ENCODE results near the gene KCNN4. TPM values are rescaled to one million over a fixed set of nuclear protein-coding genes. Genes with fewer than 3 reads are reported as not detected.
A peak's percentile ranks its signal among the peaks of the same experiment; 100 is the strongest.

The KCNN4 gene
- total RNA-seq, 1 experiment from 2014 or later, result 3.0 TPM

DNA sequence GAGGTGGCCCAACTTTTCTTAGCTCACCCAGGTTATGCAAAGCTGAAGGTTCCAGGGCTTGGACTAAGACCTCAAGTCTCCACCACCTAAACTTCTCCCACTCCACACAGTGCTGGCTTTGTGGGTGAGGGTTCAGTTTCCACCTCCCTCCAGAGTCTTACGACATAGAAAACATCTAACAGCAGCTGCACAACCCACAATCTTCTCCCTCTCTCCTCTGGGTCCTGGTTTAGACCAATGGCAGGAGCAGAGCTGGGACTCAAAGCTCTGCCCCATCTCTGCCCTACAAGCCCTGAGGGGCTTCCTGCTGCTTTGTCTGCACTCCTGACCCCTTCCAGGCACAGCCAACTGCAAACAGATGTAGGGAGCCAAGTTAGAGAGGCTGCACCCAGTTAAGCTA, 48.9 kb downstream of the KCNN4 start:
- POLR2A ChIA-PET, result no interaction called here
- intact Hi-C loops (cut with micrococcal nuclease; ENCODE audit: unreplicated experiment), result no loop called here

DNA sequence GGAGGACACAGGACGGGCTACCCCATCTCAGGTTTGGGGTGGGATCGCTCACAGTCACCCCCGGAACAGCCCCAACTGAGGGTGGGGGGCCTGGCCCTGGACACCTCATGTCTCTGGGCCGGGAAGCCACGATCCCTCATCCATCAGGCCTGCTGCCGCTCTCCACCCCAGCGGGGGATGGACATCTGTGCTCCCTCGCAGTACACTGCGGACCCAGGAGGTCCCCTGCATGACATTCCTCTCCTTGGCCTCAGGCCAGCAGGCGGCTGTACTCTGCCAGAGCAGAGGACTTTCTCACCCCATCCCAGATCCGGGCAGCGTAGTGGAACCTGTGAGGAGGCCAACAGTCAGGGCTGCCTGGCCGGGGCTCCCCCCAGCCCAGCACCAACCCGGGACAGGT, 49.4 kb downstream of the KCNN4 start:
- ChIA-PET POLR2A (no interaction called here), CTCF (no interaction called here)
- no peaks in the 10 kb centered on the region for H3K4me1 Mint-ChIP-seq (ENCODE audit: low read depth, unreplicated experiment)
- Histone ChIP-seq H3K9me3 (no peaks in the 10 kb centered on the region), H3K4me1 (no peaks in the 10 kb centered on the region), H3K36me3 (ENCODE audit: control insufficient read depth, insufficient read depth, low read length) (peaks cover 3% of the 10 kb centered on the region), H3K27me3 (replicated peaks; ENCODE audit: control insufficient read depth, insufficient read depth, low read length) (no peaks in the 10 kb centered on the region), H3K4me3 (ENCODE audit: low read depth, low read length) (no peak overlapping the region)
- H3K36me3 Mint-ChIP-seq (ENCODE audit: insufficient read depth, unreplicated experiment), result peaks cover 48% of the 10 kb centered on the region
- no peaks in the 10 kb centered on the region for H3K9me3 Mint-ChIP-seq (ENCODE audit: unreplicated experiment)
- no peak for DNase-seq
- BruUV-seq (replicated peaks), result TSS peak; percentile 25
- intact Hi-C loops (cut with micrococcal nuclease; ENCODE audit: unreplicated experiment), result no loop called here
- no peak overlapping the region for H3K4me3 Mint-ChIP-seq (ENCODE audit: unreplicated experiment)
- no peak overlapping the region for H3K27ac Mint-ChIP-seq (ENCODE audit: unreplicated experiment)
- TF ChIP-seq, protein P1, sequence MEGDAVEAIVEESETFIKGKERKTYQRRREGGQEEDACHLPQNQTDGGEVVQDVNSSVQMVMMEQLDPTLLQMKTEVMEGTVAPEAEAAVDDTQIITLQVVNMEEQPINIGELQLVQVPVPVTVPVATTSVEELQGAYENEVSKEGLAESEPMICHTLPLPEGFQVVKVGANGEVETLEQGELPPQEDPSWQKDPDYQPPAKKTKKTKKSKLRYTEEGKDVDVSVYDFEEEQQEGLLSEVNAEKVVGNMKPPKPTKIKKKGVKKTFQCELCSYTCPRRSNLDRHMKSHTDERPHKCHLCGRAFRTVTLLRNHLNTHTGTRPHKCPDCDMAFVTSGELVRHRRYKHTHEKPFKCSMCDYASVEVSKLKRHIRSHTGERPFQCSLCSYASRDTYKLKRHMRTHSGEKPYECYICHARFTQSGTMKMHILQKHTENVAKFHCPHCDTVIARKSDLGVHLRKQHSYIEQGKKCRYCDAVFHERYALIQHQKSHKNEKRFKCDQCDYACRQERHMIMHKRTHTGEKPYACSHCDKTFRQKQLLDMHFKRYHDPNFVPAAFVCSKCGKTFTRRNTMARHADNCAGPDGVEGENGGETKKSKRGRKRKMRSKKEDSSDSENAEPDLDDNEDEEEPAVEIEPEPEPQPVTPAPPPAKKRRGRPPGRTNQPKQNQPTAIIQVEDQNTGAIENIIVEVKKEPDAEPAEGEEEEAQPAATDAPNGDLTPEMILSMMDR (IDR thresholded peaks at IDR 0.05; ENCODE audit: insufficient read depth in 1 of 2, low read depth in 1 of 2, low read length in 1 of 2, severe bottlenecking in 1 of 2, unreplicated experiment in 1 of 2), result no peak
- H3K27me3 Mint-ChIP-seq (ENCODE audit: insufficient read depth, unreplicated experiment), result no peaks in the 10 kb centered on the region

More for the DNA sequence above, 48.9 kb downstream of the KCNN4 start:
- Histone ChIP-seq H3K27me3 (replicated peaks; ENCODE audit: control insufficient read depth, insufficient read depth, low read length) (no peaks in the 10 kb centered on the region), H3K36me3 (ENCODE audit: control insufficient read depth, insufficient read depth, low read length) (peaks cover 3% of the 10 kb centered on the region), H3K9me3 (no peaks in the 10 kb centered on the region), H3K4me3 (ENCODE audit: low read depth, low read length) (no peak overlapping the region), H3K4me1 (no peaks in the 10 kb centered on the region)
- H3K36me3 Mint-ChIP-seq (ENCODE audit: insufficient read depth, unreplicated experiment), result peaks cover 53% of the 10 kb centered on the region
- CTCF ChIA-PET, result no interaction called here
- DNase-seq, result no peak
- no peak overlapping the region for H3K27ac Mint-ChIP-seq (ENCODE audit: unreplicated experiment)
- H3K27me3 Mint-ChIP-seq (ENCODE audit: insufficient read depth, unreplicated experiment), result no peaks in the 10 kb centered on the region
- TF ChIP-seq, protein P1 (IDR thresholded peaks at IDR 0.05; ENCODE audit: insufficient read depth in 1 of 2, low read depth in 1 of 2, low read length in 1 of 2, severe bottlenecking in 1 of 2, unreplicated experiment in 1 of 2), result no peak
- no TSS peak for BruUV-seq (replicated peaks)
- no peak overlapping the region for H3K4me3 Mint-ChIP-seq (ENCODE audit: unreplicated experiment)
- no peaks in the 10 kb centered on the region for H3K9me3 Mint-ChIP-seq (ENCODE audit: unreplicated experiment)
- H3K4me1 Mint-ChIP-seq (ENCODE audit: low read depth, unreplicated experiment), result no peaks in the 10 kb centered on the region

DNA sequence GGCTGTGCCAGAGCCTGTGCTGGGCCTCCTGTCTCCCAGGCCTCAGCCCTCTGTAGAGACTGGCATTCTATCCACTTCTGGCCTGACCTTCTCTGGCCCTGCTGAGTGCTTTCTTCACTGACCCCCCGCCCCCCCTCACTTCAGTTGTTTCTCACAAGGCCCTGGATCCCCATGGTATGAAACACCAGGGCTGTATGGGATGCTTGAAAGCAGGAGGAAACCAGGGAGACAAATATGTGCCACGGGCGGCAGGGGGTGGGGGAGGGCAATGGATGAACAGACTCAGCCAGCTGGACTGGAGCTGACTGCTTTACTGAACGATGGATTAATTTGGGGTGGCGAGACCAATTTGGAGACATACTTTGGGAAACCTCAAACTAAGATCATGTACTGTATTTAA, 50.9 kb downstream of the KCNN4 start:
- BruUV-seq (replicated peaks), result no TSS peak
- Mint-ChIP-seq H3K27ac (ENCODE audit: unreplicated experiment) (no peak overlapping the region), H3K36me3 (ENCODE audit: insufficient read depth, unreplicated experiment) (peaks cover 37% of the 10 kb centered on the region), H3K4me1 (ENCODE audit: low read depth, unreplicated experiment) (no peaks in the 10 kb centered on the region), H3K9me3 (ENCODE audit: unreplicated experiment) (no peaks in the 10 kb centered on the region), H3K27me3 (ENCODE audit: insufficient read depth, unreplicated experiment) (no peaks in the 10 kb centered on the region), H3K4me3 (ENCODE audit: unreplicated experiment) (no peak overlapping the region)
- Histone ChIP-seq H3K27me3 (replicated peaks; ENCODE audit: control insufficient read depth, insufficient read depth, low read length) (no peaks in the 10 kb centered on the region), H3K9me3 (no peaks in the 10 kb centered on the region), H3K4me1 (no peaks in the 10 kb centered on the region), H3K36me3 (ENCODE audit: control insufficient read depth, insufficient read depth, low read length) (peaks cover 1% of the 10 kb centered on the region; the same call in 1 of the 2 replicates), H3K4me3 (ENCODE audit: low read depth, low read length) (no peak overlapping the region)
- intact Hi-C loops (cut with micrococcal nuclease; ENCODE audit: unreplicated experiment), result loop anchor here (5.0 kb wide), 1 partner anchor 63 kb away; no protein-coding TSS in a partner anchor
- POLR2A ChIA-PET, result no interaction called here
- TF ChIP-seq, protein P1 (IDR thresholded peaks at IDR 0.05; ENCODE audit: insufficient read depth in 1 of 2, low read depth in 1 of 2, low read length in 1 of 2, severe bottlenecking in 1 of 2, unreplicated experiment in 1 of 2), result no peak
- CTCF ChIA-PET, result no interaction called here
- no peak for DNase-seq
